ENCODE results near the gene RARG. TPM values are rescaled to one million over a fixed set of nuclear protein-coding genes. Genes with fewer than 3 reads are reported as not detected.
A peak's percentile ranks its signal among the peaks of the same experiment; 100 is the strongest.
"Not testable (repeated sequence)": the region's sequence is repeated elsewhere in the genome, so short reads cannot be mapped to it uniquely, and the experiment has no call there.

Gene RARG
- total RNA-seq, 1 donor = 6.6 TPM

- peaks cover 37% of the 10 kb centered on the region for H3K4me1 ChIP-seq (ENCODE audit: insufficient read depth, low read length)
- H3K27me3 ChIP-seq (ENCODE audit: insufficient read depth, low read length) = no peaks in the 10 kb centered on the region
- no peaks in the 10 kb centered on the region for H3K9me3 ChIP-seq (ENCODE audit: low read depth, low read length)
- no peak overlapping the region for H3K4me3 ChIP-seq (ENCODE audit: low read length)
Measured at GRCh38 chr12:53184828-53185227, 47.2 kb downstream of the RARG start.

- H3K4me3 ChIP-seq (ENCODE audit: low read length) = no peak overlapping the region
- no peaks in the 10 kb centered on the region for H3K27me3 ChIP-seq (ENCODE audit: insufficient read depth, low read length)
- H3K9me3 ChIP-seq (ENCODE audit: low read depth, low read length) = no peaks in the 10 kb centered on the region
- peaks cover 44% of the 10 kb centered on the region for H3K4me1 ChIP-seq (ENCODE audit: insufficient read depth, low read length)
Measured at GRCh38 chr12:53182903-53183302, 49.1 kb downstream of the RARG start.

GRCh38 chr12:53181935-53182334 lies 50.1 kb downstream of the RARG start:
- H3K9me3 ChIP-seq (ENCODE audit: low read depth, low read length) = no peaks in the 10 kb centered on the region
- no peak overlapping the region for H3K4me3 ChIP-seq (ENCODE audit: low read length)
- no peaks in the 10 kb centered on the region for H3K27me3 ChIP-seq (ENCODE audit: insufficient read depth, low read length)
- peaks cover 44% of the 10 kb centered on the region for H3K4me1 ChIP-seq (ENCODE audit: insufficient read depth, low read length)

- Histone ChIP-seq H3K9me3 (ENCODE audit: low read depth, low read length) (no peaks in the 10 kb centered on the region), H3K4me3 (ENCODE audit: low read length) (peak overlapping the region; percentile 72), H3K27me3 (ENCODE audit: insufficient read depth, low read length) (no peaks in the 10 kb centered on the region), H3K4me1 (ENCODE audit: insufficient read depth, low read length) (peaks cover 44% of the 10 kb centered on the region)
Measured at GRCh38 chr12:53180931-53181645, 50.9 kb downstream of the RARG start.

- peak within 1 kb of the TSS; percentile 72 for H3K4me3 ChIP-seq (ENCODE audit: low read length)
- H3K4me1 ChIP-seq (ENCODE audit: insufficient read depth, low read length) = peaks cover 44% of the 10 kb centered on the region
- no peaks in the 10 kb centered on the region for H3K9me3 ChIP-seq (ENCODE audit: low read depth, low read length)
Measured at GRCh38 chr12:53180220-53180930, 51.6 kb downstream of the RARG start, which contains the start of the genes CSAD and ZNF740. TSS of gene CSAD (minus strand) at chr12:53180925. CDS start at chr12:53173470, 7,455 bp downstream. TSS of gene ZNF740 (plus strand) at chr12:53180722. CDS start at chr12:53181984, 1,262 bp downstream.

GRCh38 chr12:53179687-53180219 lies 52.3 kb downstream of the RARG start:
- peaks cover 44% of the 10 kb centered on the region for H3K4me1 ChIP-seq (ENCODE audit: insufficient read depth, low read length)
- H3K4me3 ChIP-seq (ENCODE audit: low read length) = peak overlapping the region; percentile 72
- no peaks in the 10 kb centered on the region for H3K27me3 ChIP-seq (ENCODE audit: insufficient read depth, low read length)
- no peaks in the 10 kb centered on the region for H3K9me3 ChIP-seq (ENCODE audit: low read depth, low read length)

More at GRCh38 chr12:53180220-53180930, 51.6 kb downstream of the RARG start, which contains the start of the genes CSAD and ZNF740:
- H3K27me3 ChIP-seq (ENCODE audit: insufficient read depth, low read length) = no peaks in the 10 kb centered on the region

GRCh38 chr12:53178803-53179202 lies 53.2 kb downstream of the RARG start:
- H3K4me3 ChIP-seq (ENCODE audit: low read length); H3K27me3 ChIP-seq (ENCODE audit: insufficient read depth, low read length); H3K9me3 ChIP-seq (ENCODE audit: low read depth, low read length): not testable (repeated sequence)

GRCh38 chr12:53177447-53177846 lies 54.6 kb downstream of the RARG start:
- not testable (repeated sequence) for H3K27me3 ChIP-seq (ENCODE audit: insufficient read depth, low read length); H3K9me3 ChIP-seq (ENCODE audit: low read depth, low read length); H3K4me3 ChIP-seq (ENCODE audit: low read length)
- peaks cover 24% of the 10 kb centered on the region for H3K4me1 ChIP-seq (ENCODE audit: insufficient read depth, low read length)

More at GRCh38 chr12:53178803-53179202, 53.2 kb downstream of the RARG start:
- H3K4me1 ChIP-seq (ENCODE audit: insufficient read depth, low read length) = peaks cover 38% of the 10 kb centered on the region

GRCh38 chr12:53176750-53177149 lies 55.3 kb downstream of the RARG start:
- Histone ChIP-seq H3K27me3 (ENCODE audit: insufficient read depth, low read length) (no peaks in the 10 kb centered on the region), H3K4me1 (ENCODE audit: insufficient read depth, low read length) (peaks cover 17% of the 10 kb centered on the region), H3K4me3 (ENCODE audit: low read length) (no peak overlapping the region), H3K9me3 (ENCODE audit: low read depth, low read length) (no peaks in the 10 kb centered on the region)

GRCh38 chr12:53174881-53175491 lies 57.0 kb downstream of the RARG start:
- Histone ChIP-seq H3K4me3 (ENCODE audit: low read length) (no peak overlapping the region), H3K9me3 (ENCODE audit: low read depth, low read length) (no peaks in the 10 kb centered on the region), H3K4me1 (ENCODE audit: insufficient read depth, low read length) (peaks cover 8% of the 10 kb centered on the region), H3K27me3 (ENCODE audit: insufficient read depth, low read length) (no peaks in the 10 kb centered on the region)

- no peaks in the 10 kb centered on the region for H3K27me3 ChIP-seq (ENCODE audit: insufficient read depth, low read length)
Measured at GRCh38 chr12:53173085-53173715, 58.8 kb downstream of the RARG start.

GRCh38 chr12:53172352-53172751 lies 59.7 kb downstream of the RARG start:
- no peaks in the 10 kb centered on the region for H3K4me1 ChIP-seq (ENCODE audit: insufficient read depth, low read length)
- H3K4me3 ChIP-seq (ENCODE audit: low read length) = no peak overlapping the region
- H3K9me3 ChIP-seq (ENCODE audit: low read depth, low read length) = no peaks in the 10 kb centered on the region
- no peaks in the 10 kb centered on the region for H3K27me3 ChIP-seq (ENCODE audit: insufficient read depth, low read length)

More at GRCh38 chr12:53173085-53173715, 58.8 kb downstream of the RARG start:
- Histone ChIP-seq H3K9me3 (ENCODE audit: low read depth, low read length) (no peaks in the 10 kb centered on the region), H3K4me1 (ENCODE audit: insufficient read depth, low read length) (no peaks in the 10 kb centered on the region), H3K4me3 (ENCODE audit: low read length) (no peak overlapping the region)

GRCh38 chr12:53171725-53172329 lies 60.2 kb downstream of the RARG start:
- H3K27me3 ChIP-seq (ENCODE audit: insufficient read depth, low read length) = no peaks in the 10 kb centered on the region
- no peaks in the 10 kb centered on the region for H3K4me1 ChIP-seq (ENCODE audit: insufficient read depth, low read length)
- H3K9me3 ChIP-seq (ENCODE audit: low read depth, low read length) = no peaks in the 10 kb centered on the region
- no peak overlapping the region for H3K4me3 ChIP-seq (ENCODE audit: low read length)
